Fibroblast of skin of left quadriceps (primary cell): ENCODE measurements around the gene TNS3.
"Not testable (repeated sequence)": the region's sequence is repeated elsewhere in the genome, so short reads cannot be mapped to it uniquely, and the experiment has no call there.

Source experiments
- DNase-seq, 2 experiments: peaks; one replicate each; pipeline ENCODE4 v3.0.0-alpha.2; 2013; ENCODE audit warnings: low read depth in 2 of 2

TNS3 gene

GRCh38 chr7:47472444-47473157 is 109.3 kb downstream of the TNS3 start:
- DNase-seq = no peak

DNA sequence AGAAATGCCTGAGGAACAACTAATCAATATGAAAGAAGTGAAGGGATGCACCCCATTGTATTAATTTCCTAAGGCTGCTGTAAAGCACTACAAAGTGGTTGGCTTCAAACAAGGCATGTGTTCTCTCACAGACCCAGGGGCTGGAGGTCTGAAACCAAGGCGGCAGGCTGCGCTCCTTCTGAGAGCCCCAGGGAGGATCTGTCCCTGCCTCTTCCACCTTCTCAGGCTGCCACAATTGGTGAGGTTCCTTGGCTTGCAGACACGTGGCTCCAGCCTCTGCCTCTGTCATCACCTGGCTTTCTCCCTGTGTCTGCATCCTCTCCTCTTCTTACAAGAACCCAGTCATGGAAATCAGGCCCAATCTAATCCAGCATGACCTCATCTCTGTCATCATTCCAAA is 110.1 kb downstream of the TNS3 start:
- no peak for DNase-seq

DNA sequence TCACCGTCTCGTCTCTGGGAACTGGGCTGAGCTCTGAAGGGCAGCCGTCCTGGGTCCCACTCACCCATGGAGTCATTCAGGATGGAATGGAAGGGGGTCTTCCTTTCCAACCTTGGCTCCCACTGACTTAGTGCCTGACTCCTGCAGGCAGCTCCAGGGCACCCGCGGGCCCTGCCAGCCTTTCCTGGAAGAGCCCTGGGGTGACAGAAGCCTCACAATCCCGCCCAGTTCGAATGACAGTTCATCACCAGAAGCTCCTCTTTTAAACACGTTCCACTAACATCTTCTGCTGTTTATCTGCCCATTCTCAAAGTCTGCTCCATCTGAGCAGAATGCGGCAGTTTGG is 110.6 kb downstream of the TNS3 start:
- DNase-seq = no peak

- no peak for DNase-seq
These were observed 111.1 kb downstream of the TNS3 start for GRCh38 chr7:47470567-47471357.

DNA sequence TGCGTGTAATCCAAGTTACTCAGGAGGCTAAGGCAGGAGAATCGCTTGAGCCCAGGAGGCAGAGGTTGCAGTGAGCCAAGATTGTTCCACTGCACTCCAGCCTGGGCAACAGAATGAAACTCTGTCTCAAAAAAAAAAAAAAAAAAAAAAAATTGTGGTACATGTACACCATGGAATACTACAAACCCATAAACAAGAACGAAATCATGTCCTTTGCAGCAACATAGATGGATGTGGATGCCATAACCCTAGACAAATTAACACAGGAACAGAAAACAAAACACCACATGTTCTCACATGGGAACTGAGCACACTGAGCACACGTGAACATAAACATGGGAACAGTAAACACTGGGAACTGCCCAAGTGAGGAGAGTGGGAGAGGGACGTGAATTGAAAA is 112.1 kb downstream of the TNS3 start:
- DNase-seq = not testable (repeated sequence)

- DNase-seq = no peak
These were observed 115.1 kb downstream of the TNS3 start for GRCh38 chr7:47466832-47467231.

DNA sequence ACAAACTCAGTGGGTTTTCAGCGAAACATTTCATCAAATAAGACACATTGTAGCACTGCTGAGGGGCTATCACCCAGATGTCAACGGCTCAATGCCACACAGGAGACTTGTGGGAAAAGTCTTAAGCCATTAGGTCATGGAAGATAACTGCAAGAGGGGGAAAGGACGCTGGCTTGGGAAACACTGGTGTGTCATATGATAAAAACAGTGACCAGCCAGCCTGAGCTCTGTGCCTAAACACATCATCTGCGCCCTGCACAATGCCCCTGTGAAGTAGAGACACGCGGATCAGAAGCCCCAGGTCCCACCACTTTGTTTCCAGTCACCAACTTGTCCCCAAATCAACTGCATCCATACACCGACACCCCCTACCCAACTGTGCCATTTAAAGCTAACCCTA is 116.7 kb downstream of the TNS3 start:
- DNase-seq = no peak

GRCh38 chr7:47464266-47464665 is 117.6 kb downstream of the TNS3 start:
- DNase-seq = no peak

GRCh38 chr7:47461746-47462145 is 120.2 kb downstream of the TNS3 start:
- no peak for DNase-seq

DNA sequence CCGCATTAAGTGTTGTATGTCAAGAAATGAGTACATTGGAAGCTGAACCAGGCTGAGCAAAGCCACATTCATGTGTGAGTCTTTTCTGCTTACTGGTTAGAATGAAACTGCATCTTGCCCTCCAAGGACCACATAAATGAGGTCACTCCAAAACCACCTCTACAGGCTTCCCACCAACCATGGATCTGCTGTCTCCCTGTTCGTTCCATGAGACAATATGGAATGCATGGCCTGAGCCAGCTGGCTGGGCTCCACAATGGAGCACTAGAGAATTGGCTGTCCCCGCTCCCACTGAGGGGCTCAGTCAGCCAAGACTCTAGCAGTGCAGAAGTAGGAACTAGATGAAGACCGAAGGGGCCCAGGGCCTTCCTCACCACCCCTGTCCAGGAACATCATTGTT is 120.8 kb downstream of the TNS3 start:
- peak in 1 of 2 experiments; percentile 36 for DNase-seq

DNA sequence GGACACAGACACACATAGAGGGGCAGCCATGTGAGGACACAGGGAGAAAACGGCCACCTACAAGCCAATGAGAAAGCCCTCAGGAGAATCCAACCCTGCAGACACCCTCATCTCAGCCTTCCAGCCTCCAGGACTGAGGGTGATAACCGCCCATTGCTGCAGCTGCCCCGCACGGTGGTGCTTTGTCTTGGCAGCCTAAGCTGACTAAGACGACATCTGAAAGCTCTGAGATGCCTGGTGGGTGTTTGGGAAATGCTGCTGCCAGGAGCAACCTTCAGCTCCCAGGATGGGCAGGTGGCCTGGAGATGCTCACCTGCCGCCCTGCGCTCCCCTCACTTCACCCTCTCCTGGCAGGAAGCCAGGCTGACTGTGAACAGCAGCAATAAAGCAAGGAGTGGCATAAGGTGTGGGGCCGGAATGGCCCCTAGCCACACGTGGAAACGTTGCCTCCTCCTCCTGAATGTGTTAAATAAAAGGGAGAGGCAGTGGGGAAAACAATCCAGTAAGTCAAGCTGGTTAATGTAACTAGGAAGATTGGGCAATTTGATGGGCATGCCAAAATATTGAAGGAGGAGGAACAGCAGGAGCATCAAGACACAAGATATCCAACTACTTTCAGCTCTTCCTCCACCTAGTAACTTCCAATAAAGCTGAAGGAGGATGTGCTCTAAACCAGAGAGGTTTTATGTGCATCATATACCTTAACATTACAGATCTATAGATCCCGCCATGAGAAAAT is 121.5 kb downstream of the TNS3 start:
- no peak for DNase-seq

DNA sequence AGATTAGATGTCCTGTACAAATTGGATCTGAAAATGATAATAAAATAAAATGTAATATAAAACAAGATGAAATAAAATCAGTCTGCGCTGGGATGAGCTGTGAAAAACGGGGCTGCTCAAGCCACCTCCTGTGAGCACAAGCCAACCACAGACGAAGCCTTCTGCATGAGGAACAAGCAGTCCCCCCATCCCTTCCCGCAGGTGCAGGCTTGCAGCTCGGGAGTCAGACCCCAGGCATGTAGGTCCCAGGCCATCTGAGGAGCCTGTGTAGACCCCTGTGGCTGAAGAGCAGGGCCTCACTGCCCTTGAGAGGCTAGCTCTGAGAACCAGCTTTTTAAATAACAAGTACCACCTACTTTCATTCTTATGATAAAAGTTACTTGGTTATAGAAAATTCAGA is 123.4 kb downstream of the TNS3 start:
- no peak for DNase-seq

DNA sequence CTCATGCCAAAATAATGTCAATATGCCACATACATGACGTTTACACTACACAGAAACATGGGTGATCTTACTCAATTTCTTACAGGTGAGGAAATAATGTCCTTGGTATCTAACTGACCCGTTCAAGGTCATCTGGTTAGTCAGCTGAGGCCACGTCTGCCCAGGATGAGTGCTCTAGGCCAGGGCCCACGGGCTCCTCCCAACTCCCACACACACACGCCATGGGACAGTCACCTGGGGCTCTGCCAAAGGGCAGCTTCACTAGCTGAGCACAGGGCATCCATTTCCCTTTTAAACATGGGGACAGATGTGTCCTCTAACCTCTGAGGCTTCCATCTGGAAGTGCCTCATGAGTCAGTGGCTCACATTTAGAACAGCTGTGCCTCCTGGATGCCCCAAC is 123.9 kb downstream of the TNS3 start:
- DNase-seq = peak; percentile 32 to 46

DNA sequence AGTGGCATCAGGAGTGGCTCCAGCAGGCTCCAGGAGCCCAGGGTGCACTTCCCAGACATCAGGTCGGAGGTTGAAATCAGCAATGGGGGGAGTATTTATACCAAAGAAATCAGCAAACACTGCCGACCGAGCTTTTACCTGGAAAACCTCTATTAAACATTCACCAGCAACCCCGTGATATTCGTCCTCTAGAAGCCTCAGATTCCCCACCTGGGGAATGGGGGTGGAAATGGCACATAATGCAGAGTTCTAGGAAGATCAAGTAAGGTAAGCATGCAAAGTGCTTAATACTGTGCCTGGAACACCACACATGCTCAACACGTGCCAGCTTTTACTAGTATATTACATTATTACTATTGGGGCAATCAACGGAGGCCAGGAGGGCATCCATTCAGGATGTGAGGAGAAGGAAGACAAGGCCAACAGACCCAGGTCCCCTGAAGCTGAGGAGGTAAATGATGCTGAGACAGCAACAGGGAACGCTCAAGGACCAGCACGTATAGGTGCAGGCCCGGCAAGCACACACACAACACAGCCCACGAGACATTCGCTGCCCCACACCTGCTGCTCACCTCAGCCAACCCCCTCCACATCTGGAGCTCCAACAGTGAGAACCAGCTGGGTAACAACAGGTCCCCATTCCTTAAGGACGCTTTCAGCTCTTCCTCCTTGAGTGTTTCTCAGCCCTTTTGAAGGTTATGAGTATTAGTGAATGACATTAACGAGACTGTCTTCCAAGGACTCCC is 125.5 kb downstream of the TNS3 start:
- no peak for DNase-seq

- DNase-seq = no peak
These were observed 126.1 kb downstream of the TNS3 start for GRCh38 chr7:47455872-47456185.

- DNase-seq = no peak
These were observed 126.7 kb downstream of the TNS3 start for GRCh38 chr7:47454974-47455871.

DNA sequence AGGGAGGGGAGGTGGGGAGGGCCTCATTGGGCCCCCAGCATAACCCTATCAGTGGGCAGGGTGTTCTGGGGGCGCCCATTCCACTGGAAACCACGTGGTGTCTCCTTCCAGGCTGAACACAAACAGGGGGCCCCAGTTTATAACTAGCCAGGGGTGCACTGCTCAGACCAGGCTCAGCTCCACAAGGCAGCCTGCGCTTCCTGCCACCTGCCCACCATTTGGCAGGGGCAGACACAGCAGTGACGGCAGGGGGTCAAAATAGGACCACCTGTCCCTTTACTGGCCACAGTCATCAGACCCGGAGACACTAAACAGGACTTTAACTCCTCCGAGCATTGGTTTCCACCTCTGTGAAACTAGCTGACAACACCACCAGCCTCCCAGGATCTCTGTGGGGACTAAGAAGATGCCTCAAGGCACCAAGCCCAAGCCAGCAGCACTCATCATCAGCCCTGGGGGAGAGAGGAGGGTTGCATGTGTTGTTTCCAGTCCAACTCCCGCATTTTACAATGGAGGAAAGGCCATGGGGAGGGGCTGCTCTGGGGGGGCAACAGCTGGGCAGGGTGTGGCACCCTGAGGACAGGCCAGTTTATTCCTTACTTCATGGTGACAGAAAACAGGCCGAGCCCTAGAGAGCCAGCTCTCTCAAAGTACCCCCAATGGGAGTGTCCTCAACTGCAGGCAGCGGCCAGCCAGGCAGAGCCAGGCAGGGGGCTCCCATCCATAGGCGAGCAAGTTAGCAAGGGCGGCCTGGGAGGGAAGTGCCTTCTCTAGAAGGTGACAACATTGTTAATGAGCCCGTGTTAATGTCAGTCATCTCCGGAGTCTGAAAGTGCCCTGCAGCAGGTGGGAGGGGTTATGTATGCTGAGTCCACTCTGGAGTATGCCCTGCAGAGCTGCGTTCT is 127.6 kb downstream of the TNS3 start:
- DNase-seq = no peak

DNA sequence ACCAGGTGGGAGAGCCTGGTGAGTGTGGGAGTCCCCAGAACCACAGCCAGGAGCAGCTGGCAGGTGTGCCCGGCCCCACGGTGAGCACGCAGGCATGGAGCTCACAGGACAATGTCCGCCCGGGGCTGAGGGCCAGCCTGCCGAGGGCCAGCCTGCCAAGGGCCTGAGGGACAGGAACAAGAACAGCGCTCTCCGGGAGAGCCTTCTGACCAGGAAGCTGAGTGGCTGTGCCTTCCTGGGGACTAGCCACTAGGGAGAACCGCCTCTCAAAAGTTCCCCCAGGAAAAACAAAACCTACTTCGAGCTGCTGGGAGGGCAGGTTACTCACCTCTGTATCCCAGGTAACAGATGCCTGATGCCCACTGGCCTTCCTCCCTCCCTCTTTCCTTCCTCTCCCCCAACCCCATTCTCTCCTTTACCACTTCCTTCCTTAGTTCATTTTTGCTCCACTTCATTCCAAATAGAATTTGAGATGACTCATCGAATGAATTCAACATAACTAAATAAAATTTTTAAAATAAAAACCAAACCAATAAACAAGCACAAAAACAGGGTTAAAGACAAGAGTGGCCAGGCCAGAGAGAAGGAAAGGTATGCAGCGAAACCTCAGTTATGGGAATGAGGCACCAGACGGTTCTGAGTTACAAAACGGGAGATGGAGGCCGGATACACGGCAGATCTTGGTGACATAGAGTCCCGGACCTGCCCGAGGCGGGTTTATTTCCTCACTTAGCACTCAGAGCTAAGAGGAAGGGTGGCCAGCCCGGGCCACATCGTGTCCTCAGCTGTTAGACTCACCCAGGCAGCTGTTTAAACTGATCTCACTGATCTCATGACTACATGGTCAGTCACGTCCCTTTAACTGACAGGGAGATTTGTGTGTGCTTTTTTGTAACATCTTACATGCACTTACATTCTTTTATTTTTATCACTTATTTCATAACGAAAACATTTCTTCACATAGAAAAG is 128.5 kb downstream of the TNS3 start:
- DNase-seq = peak; percentile 21 to 28

GRCh38 chr7:47452715-47453092 is 129.2 kb downstream of the TNS3 start:
- DNase-seq = no peak
